Measurements from ENCODE around the gene ANXA8.

- TF ChIP-seq, protein P1, sequence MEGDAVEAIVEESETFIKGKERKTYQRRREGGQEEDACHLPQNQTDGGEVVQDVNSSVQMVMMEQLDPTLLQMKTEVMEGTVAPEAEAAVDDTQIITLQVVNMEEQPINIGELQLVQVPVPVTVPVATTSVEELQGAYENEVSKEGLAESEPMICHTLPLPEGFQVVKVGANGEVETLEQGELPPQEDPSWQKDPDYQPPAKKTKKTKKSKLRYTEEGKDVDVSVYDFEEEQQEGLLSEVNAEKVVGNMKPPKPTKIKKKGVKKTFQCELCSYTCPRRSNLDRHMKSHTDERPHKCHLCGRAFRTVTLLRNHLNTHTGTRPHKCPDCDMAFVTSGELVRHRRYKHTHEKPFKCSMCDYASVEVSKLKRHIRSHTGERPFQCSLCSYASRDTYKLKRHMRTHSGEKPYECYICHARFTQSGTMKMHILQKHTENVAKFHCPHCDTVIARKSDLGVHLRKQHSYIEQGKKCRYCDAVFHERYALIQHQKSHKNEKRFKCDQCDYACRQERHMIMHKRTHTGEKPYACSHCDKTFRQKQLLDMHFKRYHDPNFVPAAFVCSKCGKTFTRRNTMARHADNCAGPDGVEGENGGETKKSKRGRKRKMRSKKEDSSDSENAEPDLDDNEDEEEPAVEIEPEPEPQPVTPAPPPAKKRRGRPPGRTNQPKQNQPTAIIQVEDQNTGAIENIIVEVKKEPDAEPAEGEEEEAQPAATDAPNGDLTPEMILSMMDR (IDR thresholded peaks at IDR 0.05): no peak
- no peak for TF ChIP-seq POLR2A (IDR thresholded peaks at IDR 0.05)
Observed at GRCh38 chr10:47457826-47458225, 26.1 kb downstream of the ANXA8 start.
